ENCODE measurements around the gene PTPRK.

Gene PTPRK

DNA sequence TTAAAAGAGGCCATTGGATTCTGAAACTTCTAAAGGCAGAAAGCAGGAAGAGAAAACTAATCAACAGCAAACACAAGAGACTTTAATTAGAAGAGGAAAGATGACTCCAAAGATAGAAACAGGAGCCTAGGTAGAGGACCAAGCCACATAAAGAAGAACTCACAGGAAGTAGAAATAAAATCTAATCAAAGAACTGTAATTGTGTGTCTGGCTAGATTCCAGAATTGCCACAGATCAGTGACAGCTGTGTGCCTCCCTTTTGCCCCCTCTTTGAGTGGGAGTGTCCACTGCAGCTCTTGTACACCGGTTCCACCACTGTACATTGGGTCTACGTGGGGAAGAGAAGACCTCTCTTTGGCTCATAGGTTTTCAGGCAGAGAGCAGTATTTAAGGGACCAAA lies 597.3 kb downstream of the PTPRK start:
- no peak for TF ChIP-seq CTCF (IDR thresholded peaks at IDR 0.05; ENCODE audit: control extremely low read depth, extremely low read depth, low read depth, missing control alignments)
- DNase-seq (ENCODE audit: extremely low spot score): no peak
- ChIA-PET POLR2A (no interaction called here), CTCF (interaction anchor here (1.2 kb wide), 1 partner anchor 16 kb away, joined by 3 read pairs; no protein-coding TSS in a partner anchor)

DNA sequence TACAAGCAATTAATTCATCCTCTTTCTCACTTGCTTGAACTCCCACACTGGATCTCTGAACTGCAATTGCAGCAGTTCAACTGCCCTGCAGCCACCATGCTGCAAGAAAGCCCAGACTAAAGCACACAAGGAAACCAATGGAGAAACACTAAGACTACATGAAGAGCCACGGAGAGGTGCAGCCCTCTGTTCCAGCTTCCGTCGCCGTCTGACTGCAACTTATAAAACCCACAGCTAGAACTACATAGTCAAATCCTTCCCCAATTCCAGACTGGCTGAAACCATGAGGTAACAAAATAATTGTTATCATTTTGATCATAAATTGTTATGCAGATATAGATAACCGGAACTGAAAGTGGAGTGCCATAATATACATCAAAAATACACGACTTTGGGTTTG lies 598.4 kb downstream of the PTPRK start:
- CTCF ChIA-PET: interaction anchor here (1.9 kb wide), 2 partner anchors 12 to 21 kb away, joined by 4 to 5 read pairs; no protein-coding TSS in a partner anchor
- TF ChIP-seq CTCF (IDR thresholded peaks at IDR 0.05; ENCODE audit: control extremely low read depth, extremely low read depth, low read depth, missing control alignments): no peak

GRCh38 chr6:127920804-127921203 lies 599.6 kb downstream of the PTPRK start:
- POLR2A ChIA-PET: no interaction called here
- TF ChIP-seq CTCF (IDR thresholded peaks at IDR 0.05; ENCODE audit: control extremely low read depth, extremely low read depth, low read depth, missing control alignments): no peak

More for the DNA sequence above, 598.4 kb downstream of the PTPRK start:
- DNase-seq (ENCODE audit: extremely low spot score): no peak
- POLR2A ChIA-PET: no interaction called here

More at GRCh38 chr6:127920804-127921203, 599.6 kb downstream of the PTPRK start:
- no peak for DNase-seq (ENCODE audit: extremely low spot score)
- CTCF ChIA-PET: interaction anchor here (1.9 kb wide), 2 partner anchors 11 to 22 kb away, joined by 4 to 5 read pairs; no protein-coding TSS in a partner anchor

Measured in GM10248 (cell line).